NCI-H2107 (cell line): ENCODE results near the gene ING1.
"Not testable (repeated sequence)": the region's sequence is repeated elsewhere in the genome, so short reads cannot be mapped to it uniquely, and the experiment has no call there.

ENCODE experiments used
- DNase-seq: peaks from one replicate; lab custom pipeline; 2025; lab: John Stamatoyannopoulos, UW

Gene ING1

GRCh38 chr13:110695774-110696173 is 17.7 kb upstream of the ING1 start:
- not testable (repeated sequence) for DNase-seq

GRCh38 chr13:110696776-110697175 is 16.7 kb upstream of the ING1 start:
- no peak for DNase-seq

GRCh38 chr13:110697842-110698241 is 15.7 kb upstream of the ING1 start:
- DNase-seq = no peak

- no peak for DNase-seq
Measured at GRCh38 chr13:110698689-110699088, 14.8 kb upstream of the ING1 start.

DNA sequence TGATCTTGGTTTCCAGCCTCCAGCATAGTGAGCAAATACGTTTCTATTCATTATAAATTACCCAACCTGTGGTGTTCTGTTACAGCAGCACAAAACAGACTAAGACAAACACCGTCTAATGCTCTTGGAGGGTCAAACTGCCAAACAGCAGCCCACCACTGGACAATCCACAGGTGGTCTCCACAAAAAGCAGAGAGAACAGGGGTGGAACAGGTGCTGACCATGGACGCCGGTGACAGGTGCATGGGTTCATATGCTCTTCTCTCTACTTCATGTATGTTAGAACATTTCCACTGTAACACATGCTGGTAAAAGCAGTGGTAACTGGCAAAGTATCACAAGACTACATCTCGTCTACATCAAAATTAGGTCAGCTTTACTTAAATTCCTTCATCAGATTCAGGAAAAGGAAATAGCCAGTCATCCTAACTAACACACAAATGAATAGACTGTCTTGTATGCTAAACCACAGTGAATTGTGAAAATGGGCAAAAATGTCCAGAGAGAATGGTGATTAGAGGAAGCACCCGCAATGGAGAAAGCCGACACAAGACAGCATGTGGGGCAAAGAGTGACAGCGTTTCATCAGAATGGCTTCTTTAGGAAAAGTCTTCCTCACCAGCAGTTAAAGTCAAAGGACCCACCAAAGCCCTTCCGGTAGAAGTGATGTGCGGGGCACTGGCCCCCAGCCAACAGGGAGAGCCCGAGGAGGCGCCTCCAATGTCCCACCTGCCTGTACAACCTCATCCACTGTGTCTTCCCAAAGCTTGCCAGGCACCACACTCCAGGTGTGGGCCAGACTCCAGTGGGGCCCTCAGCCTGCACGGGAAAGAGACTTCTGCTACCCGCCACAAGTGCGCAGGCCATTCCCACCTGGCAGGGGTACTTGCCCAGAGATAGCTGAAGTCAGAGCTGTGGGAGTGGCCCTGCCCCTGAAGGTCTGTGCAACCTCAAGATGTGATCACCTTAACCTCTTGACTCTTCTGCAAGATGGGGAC is 14.1 kb upstream of the ING1 start:
- DNase-seq = no peak

DNA sequence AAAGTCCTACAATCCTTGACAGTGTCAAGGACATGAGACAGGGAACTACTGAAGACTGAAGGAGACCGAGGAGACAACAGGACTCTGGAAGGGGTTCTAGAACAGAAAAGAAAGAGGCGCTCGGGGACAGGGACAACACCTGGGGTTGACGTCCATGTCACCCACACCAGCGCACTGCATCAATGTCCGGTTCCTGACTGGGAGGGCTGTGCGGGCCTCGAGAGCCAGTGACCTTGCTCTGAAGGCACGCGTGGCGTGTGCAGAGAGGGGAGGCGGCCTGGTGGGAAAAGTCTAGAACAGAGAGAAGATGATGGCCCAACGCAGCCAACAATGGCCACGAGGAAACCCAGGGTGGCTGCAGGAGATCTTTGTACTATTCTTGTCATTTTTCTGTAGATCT is 13.3 kb upstream of the ING1 start:
- no peak for DNase-seq

DNA sequence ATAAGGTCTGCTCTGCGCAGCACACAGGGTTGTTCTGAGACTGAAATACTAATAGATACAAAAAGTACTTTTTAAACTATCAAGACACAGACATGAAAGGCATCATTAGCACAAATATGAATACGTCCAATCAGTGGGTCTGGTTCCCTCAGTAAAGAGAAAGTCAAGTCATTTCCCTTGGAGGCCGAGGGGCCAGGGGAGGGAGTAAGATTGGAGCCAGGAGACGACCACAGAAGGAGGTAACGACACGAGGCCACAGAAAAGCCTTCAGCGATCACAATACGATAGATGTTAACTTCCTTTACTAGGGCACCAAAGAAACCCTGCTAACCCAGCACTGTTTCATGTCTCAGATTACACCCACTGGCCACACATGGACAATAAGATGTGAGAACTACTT is 12.9 kb upstream of the ING1 start:
- DNase-seq = no peak

- not testable (repeated sequence) for DNase-seq
Measured at GRCh38 chr13:110701061-110701460, 12.4 kb upstream of the ING1 start.

- DNase-seq = no peak
Measured at GRCh38 chr13:110702089-110702488, 11.4 kb upstream of the ING1 start.

GRCh38 chr13:110702591-110703526 is 10.6 kb upstream of the ING1 start:
- no peak for DNase-seq

DNA sequence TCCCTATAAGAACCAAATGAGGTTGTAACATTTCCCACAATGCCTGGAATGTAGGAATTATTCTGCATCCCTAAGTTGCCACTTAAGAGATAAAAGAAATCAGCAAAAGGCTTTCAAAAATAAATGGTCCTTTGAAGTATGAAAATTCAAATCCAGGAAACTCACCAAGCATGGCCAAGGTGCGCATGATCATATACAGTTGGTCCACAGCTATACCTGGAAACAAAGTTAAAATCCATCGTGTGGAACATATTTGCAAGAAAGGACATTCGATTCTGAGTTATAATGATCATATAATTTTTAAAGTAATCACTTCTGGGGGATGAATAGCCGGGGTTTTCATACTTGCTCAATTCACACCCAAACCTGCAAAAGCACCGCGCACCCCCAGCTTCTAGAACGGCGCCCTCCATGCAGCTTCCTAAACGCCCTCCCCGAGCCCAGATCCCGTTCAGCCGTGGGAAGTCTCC is 8.1 kb upstream of the ING1 start:
- DNase-seq = no peak

DNA sequence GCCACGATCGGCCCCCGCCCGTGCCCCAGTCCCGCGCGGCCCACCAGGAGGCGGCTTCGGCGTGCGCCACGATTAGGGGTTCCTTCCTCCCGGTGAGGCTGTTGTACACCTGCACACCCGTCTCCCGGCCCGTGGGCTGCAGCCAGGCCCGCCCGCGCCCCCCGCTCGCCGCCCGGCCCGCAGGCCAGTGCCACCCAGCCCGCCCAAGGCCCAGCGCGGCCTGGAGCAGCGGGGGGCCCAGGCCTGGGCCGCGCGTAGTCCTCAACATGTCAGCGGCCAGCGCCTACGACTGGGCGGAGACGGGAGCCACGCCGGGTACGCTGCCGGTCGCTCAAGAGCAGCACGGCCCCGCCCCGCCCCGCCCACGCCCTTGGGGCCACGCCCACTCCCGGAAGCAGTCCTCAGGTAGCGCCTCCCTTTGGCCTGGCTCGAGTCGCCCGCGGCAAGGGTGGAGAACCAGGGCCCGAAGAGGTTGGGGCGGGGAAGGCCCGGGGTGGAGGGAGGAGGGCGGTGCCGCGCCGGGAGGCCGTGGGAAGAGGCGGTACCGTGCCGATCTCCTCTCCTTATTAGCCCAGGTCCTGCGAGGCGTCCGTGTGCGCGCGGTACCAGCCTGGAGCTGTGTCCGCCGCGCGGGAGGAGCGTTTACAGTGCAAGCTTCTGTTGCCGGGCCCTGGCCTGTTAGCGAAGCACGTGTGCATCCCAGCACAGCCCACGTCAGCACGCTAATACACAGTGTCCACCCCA is 7.5 kb upstream of the ING1 start, which contains the start of gene CARS2:
Gene CARS2, minus strand, starts transcription at position 291 of the 744 bp plus-strand sequence. Its CDS starts 23 bp downstream, at position 268.
- peak; percentile 91 for DNase-seq

DNA sequence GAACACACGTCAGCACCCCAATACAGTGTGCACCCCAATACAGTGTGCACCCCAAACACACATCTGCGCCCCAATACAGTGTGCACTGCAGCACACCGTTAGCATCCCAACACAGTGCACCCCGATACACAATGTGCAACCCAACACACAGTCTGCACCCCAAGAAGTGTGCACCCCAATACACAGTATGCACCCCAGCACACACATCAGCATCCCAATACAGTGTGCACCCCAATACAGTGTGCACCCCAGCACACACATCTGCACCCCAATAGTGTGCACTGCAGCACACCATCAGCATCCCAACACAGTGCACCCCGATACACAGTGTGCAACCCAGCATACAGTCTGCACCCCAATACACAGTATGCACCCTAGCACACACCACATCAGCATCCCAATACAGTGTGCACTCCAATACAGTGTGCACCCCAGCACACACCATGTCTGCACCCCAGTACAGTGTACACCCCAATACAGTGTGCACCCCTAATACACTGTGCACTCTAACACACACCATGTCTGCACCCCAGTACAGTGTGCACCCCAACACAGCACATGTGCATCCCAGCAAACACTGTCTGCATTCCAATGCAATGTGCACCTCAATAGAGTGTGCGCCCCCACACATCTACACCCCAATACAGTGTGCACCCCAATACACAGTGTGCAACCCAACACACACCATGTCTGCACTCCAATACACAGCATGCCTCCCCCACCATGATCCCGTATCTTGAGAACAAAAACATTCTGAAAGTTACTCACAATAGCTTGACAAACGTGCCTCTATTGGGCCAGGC is 6.7 kb upstream of the ING1 start:
- DNase-seq = no peak

DNA sequence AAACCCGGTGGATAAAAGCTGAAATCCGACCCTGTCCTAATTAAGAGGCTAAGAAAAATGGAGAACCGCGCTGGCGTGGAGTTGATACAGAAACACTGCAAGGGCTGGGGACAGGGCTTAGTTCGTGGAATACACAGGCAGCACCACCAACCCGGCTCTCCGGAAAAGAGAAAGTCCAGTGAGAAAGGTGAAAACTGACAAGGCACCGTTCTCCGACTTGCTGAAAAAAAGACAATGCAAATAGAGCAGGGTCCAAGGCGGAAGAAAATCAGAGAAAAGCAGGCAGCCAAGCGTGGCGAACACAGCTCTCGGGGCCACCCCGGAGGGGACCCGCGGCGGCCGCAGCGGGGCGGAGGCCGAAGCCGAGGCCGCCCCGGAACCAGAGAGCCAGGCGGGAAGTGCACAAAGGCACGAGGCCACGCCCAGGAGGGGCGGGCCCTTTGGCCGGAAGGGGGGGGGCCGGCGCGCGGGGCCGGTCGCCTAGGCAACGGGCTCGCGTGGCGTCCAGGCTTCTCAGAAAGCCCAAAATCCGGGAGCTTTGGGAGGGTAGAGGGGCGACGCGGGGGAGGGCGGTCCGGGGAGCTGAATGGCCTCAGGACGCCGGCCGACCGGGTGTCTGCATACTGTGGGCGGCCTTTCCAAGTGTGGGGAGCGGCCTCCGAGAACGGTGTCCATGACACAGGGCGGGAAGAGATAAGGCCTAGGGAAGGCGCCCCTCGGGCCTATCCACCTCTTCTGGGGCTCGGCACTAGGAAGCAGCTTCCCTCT is 1.2 kb upstream of the ING1 start:
- DNase-seq = peak; percentile 83

DNA sequence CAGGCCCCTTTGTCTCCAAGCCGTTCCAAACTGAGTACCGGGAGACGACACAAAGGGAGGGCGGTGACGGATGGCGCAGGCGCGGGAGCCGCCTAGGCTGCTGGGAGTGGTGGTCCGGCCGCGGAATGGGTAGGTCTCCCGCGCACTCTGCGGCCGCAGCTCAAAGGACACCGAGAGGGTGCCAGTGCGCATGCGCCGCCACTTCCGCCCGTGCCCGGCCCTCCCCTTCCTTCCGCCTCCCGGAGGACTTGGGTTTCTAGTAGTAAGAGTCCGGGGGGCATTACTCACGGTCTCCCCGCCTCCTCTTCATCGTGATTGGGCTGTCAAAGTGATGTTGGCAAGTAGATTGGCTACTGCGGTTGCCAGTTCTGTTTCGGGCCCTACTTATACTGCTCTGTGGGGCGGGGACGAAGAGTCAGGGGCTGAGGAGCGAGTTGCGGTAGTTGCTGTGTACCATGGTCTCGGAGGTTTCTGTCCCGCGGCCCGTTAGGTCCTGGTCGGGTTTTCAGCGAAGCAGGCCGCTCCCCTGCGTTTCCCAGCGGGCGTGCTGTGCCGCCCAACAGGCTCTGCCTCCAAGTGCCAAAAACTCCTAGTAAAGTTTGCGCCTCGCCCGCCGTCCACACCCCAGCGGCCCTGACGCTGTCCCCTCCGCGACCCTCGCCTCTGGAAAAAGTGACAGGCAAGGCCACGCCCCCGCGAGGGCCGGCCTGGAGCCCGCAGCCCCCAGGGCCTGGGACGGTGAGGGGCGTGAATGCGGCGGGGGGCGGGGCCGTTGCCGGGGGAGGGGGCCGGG is 455 bp upstream of the ING1 start:
- DNase-seq = peak; percentile 93

- DNase-seq = no peak
Measured at GRCh38 chr13:110713981-110714796, 689 bp downstream of the ING1 start.

DNA sequence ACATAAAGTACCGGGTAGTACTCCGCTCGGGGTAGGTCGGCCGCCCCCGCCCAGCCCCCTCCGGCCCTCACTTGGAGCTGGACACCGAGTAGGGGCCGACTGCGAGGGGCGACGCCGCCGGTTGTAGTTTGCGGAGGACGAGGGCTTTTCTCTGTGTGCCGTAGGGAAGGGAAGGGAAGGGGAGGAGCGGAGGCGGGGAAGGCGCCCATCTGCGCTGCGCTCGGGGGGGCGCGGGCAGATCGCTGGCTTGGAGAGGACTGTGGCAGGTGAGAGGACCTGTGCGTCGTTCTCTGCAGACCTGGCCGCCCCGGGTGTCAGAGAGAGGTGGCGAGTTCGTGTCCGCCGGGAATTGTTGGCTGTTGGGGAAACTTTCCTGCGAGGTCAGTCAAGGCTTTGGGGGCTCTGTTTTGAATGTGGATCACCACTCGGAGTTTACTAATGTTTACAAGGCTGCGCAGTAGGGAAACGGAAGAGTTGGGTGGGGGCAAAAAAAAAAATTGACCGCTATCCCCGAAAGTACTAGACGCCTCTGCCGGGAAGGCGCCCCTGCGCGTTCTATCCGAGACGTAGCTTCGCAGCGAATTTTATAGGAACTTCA is 1.4 kb downstream of the ING1 start:
- peak; percentile 45 for DNase-seq
